ENCODE results near the gene FFAR1. TPM values are rescaled to one million over a fixed set of nuclear protein-coding genes. Genes with fewer than 3 reads are reported as not detected.
"Not testable (repeated sequence)": the region's sequence is repeated elsewhere in the genome, so short reads cannot be mapped to it uniquely, and the experiment has no call there.

FFAR1 gene
- total and polyA plus RNA-seq, 2 of the 8 experiments (the other 6 are each of a cell fraction or from before 2014, with no cell fraction given): not detected

- H2BK12ac ChIP-seq (ENCODE audit: low read depth, low read length); H3K14ac ChIP-seq (ENCODE audit: insufficient read length); H3K4ac ChIP-seq (replicated peaks; ENCODE audit: insufficient read length, low read depth, low read length); H2AK5ac ChIP-seq (ENCODE audit: low read depth, low read length); H3K18ac ChIP-seq (ENCODE audit: extremely low read depth, low read length); H3K9ac ChIP-seq (replicated peaks in 1 of 4; ENCODE audit: extremely low read depth in 1 of 4, low read depth in 3 of 4, low read length in 3 of 4); H3K79me2 ChIP-seq (ENCODE audit: control insufficient read depth in 1 of 2, insufficient read depth in 2 of 2, low read length in 2 of 2); H3K36me3 ChIP-seq (ENCODE audit: control insufficient read depth in 2 of 4, insufficient read depth in 4 of 4, low read length in 3 of 4); H3K27ac ChIP-seq (ENCODE audit: low read depth, low read length); H4K8ac ChIP-seq (ENCODE audit: extremely low read depth, insufficient read depth, low read length); H3K27me3 ChIP-seq (replicated peaks in 1 of 4; ENCODE audit: control insufficient read depth in 3 of 4, extremely low read depth in 1 of 4, insufficient read depth in 3 of 4, low read length in 3 of 4); H2AFZ ChIP-seq (ENCODE audit: low read length); H4K20me1 ChIP-seq (replicated peaks in 1 of 2; ENCODE audit: control insufficient read depth in 1 of 2, insufficient read depth in 2 of 2, low read length in 2 of 2); H3K4me1 ChIP-seq (replicated peaks in 1 of 4; ENCODE audit: control insufficient read depth in 3 of 4, insufficient read depth in 4 of 4, low read length in 3 of 4); DNase-seq (ENCODE audit: low read depth in 1 of 2, low spot score in 2 of 2); H4K91ac ChIP-seq (replicated peaks; ENCODE audit: insufficient read length, low read length); H2BK120ac ChIP-seq (replicated peaks; ENCODE audit: low read depth, low read length); H3K23ac ChIP-seq (ENCODE audit: insufficient read length); H3K56ac ChIP-seq (replicated peaks; ENCODE audit: insufficient read length, low read depth, low read length); H3K23me2 ChIP-seq (ENCODE audit: low read depth, low read length); H2BK15ac ChIP-seq (ENCODE audit: low read length); H4K5ac ChIP-seq (ENCODE audit: insufficient read length, low read depth, low read length); H3K79me1 ChIP-seq (ENCODE audit: low read depth, low read length); H2BK20ac ChIP-seq (ENCODE audit: low read length); FAIRE-seq; H2BK5ac ChIP-seq (ENCODE audit: low read depth, low read length); H3K4me2 ChIP-seq (ENCODE audit: insufficient read depth in 1 of 2, low read depth in 2 of 2, low read length in 2 of 2); H3K4me3 ChIP-seq (ENCODE audit: extremely low read depth in 1 of 4, insufficient read depth in 2 of 4, low read depth in 3 of 4, low read length in 4 of 4): not testable (repeated sequence)
- ChIA-PET POLR2A (ENCODE audit: partially characterized antibody) (interaction anchor here (0.6 kb wide), 1 partner anchor 126 kb away, joined by 4 read pairs; no protein-coding TSS in a partner anchor), CTCF (ENCODE audit: partially characterized antibody) (interaction anchor here (0.7 kb wide), 1 partner anchor 72 kb away, joined by 5 read pairs; no protein-coding TSS in a partner anchor)
- 91% methylated on average over 3 of the region's 5 CpGs; no CpG with 5 or more reads in 1 of the 2 experiments for WGBS, 2 experiments (ENCODE audit: extremely low coverage in 1 of 2, insufficient coverage in 1 of 2, insufficient read length in 1 of 2, insufficient replicate concordance in 2 of 2, low coverage in 1 of 2, low lambda C conversion rate in 2 of 2, missing lambda C conversion rate in 1 of 2)
- H3K9me3 ChIP-seq (ENCODE audit: insufficient read depth in 2 of 2, low read depth in 1 of 2, low read length in 1 of 2): peaks cover 14% of the 10 kb centered on the region in 2 experiments; a peak in 3 of 4 replicates
- 0 out of 2 replicates have a peak, but pooled peaks have one; percentile 38 for TF ChIP-seq CEBPB (IDR thresholded peaks at IDR 0.05; ENCODE audit: low read depth, low read length)
Observed at GRCh38 chr19:35379545-35379944, 31.8 kb downstream of the FFAR1 start.
